Measurements from ENCODE around the gene CADM1.

CADM1 gene

DNA sequence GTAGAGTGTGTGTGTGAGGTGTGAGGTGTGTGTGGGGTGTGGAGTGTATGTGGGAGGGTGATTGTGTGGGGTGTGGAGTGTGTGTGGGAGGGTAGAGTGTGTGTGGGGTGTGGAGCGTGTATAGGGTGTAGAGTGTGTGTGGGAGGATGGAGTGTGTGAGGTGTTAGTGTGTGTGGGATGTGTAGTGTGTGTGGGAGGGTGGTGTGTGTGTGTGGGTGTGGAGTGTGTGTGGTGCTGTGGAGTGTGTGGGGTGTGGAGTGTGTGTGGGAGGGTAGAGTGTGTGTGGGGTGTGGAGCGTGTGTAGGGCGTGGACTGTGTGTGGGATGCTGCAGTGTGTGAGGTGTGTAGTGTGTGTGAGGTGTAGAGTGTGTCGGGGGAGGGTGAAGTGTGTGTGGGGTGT is 356.1 kb downstream of the CADM1 start:
- no peak for DNase-seq (ENCODE audit: low read depth in 2 of 2)

DNA sequence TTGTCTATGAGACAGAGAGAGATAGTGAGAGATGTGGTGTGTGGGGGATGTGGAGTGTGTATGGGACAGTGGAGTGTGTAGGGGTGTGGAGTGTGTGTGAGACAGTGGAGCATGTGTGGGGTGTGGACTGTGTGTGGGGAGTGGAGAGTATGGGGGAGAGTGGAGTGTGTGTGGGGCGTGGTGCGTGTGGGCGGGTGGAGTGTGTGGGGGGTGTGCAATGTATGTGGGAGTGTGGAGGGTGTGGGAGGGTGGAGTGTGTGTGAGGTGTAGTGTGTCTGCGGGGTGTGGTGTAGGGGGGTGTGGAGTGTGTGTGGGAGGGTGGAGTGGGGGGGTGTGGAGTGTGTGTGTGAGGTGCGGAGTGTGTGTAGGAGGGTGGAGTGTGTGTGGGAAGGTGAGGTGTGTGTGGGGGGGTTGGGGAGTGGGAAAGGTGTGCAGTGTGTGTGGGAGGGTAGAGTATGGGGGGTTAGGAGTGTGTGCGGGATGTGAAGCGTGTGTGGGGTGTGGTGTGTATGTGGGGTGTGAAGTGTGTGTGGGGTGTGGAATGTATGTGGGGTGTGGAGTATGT is 356.9 kb downstream of the CADM1 start:
- DNase-seq (ENCODE audit: low read depth in 2 of 2) = no peak

DNA sequence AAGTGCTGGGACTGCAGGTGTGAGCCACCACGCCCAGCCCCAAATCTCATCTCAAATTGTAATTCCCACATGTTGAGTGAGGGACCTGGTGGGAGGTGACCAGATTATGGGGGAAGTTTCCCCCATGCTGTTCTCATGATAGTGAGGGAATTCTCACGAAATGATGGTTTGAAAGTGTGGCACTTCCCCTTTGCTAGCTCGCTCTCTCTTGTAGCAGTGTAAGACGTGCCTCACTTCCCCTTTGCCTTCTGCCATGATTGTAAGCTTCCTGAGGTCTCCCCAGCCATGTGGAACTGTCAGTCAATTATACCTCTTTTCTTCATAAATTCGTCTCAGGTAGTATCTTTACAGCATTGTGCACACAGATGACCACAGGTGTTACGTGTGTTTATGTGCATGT is 357.8 kb downstream of the CADM1 start:
- no peak for DNase-seq (ENCODE audit: low read depth in 2 of 2)

GRCh38 chr11:115145324-115145723 is 358.9 kb downstream of the CADM1 start:
- no peak for DNase-seq (ENCODE audit: low read depth in 2 of 2)

DNA sequence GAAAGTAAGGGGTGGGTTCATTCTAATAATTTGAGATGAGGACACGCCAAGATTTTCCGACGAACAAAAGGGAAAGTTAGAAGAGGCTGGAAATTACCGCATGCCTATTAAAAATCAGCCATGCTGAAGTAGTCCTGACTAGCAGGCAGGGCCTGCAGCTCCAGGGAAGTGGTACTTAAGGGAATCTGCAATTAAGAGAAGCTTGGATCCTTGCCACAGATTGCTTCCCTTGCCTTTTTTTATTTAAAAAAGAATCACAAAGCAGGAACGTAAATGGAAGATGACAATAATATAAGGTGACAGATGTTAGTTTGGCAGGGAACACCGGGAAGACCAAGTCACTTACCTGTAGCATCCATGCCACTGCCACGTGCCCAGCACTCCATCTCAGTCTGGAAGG is 359.3 kb downstream of the CADM1 start:
- no peak for DNase-seq (ENCODE audit: low read depth in 2 of 2)

GRCh38 chr11:115144014-115144413 is 360.2 kb downstream of the CADM1 start:
- no peak for DNase-seq (ENCODE audit: low read depth in 2 of 2)

DNA sequence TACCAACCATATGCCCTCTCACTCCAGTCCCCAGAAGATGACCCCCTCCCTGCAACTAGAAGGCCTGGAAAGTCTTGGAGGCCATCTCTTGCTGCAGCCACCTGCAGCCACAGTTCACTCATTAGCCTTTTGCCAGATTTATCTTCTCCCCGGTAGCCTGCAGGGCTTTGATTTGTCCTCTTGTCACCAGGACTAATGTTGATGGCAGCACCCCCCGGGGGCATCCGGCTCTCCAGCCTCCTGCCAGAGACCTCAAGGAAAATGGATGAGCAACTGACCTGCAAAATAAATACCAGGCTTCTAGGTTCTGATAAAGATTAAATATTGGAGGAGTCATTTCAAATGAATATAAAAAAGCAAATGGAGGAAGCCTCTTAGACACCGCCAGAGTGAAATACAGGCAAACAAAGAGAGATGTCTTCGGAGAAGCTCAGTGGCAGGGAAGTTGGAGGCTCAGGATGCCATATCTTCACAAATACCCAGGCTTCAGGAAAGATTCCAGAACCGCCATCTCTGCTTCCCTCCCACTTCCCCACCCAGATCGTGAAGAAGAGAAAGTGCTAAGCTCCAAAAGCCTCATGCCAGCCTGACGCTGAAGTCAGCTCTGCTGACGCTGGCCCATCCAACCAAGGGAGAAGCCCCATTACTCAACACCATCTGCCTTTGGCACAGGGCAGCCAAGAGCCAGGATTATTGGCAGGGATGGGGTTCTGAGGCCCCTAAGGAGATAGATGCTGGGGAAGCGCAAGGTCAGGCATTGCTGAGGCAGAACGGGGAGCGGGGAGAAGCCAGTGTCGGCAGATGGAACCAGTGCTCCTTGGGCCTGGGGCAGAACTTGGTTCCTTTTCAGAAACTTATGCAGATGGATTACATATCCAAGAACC is 362.7 kb downstream of the CADM1 start:
- no peak for DNase-seq (ENCODE audit: low read depth in 2 of 2)

GRCh38 chr11:115135936-115136335 is 368.3 kb downstream of the CADM1 start:
- DNase-seq (ENCODE audit: low read depth in 2 of 2) = no peak

DNA sequence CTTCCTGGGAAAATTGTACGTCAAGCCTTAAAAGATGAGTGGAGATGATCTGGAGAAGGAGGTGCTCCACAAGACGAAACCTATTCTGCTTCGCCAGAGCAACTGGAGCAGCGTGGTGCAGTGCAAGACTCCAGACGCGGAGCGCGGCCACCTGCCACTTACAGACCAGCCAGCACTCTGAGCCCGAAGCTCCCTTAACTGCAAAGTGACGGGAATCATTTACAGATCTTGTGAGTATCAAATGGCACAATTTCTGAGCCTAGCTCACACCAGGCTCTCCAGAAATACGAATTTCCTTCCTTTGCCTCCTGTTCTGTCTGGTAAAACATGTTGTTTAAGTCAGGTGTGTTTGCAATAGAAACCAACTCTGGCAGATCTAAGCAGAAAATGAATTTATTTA is 369.3 kb downstream of the CADM1 start:
- no peak for DNase-seq (ENCODE audit: low read depth in 2 of 2)

DNA sequence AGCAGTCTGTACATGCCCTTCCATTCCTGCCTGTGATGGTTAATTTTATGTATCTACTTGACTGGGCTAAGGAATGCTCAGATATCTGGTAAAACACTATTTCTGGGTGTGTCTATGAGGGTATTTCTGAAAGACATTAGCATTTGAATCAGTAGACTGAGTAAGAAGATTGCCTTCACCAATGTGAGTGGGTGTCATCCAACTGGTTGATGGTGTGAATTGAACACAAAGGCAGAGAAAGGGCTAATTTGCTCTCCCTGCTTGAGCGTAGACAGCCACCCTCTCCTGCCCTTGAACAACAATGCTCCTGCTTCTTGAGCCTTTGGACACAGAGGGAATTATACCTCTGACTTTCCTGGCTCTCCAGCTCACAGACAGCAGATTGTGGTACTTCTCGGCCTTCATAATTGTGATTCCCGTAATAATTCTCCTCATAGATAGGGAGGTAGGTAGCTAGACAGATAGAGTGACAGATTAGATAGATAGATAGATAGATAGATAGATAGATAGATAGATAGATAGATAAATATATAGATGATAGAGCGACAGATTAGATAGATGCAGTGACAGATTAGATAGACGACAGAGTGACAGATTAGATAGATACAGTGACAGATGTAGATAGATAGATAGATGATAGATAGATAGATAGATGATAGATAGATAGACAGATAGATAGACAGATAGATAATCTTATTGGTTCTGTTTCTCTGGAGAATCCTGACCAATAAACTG is 370.6 kb downstream of the CADM1 start:
- DNase-seq (ENCODE audit: low read depth in 2 of 2) = no peak

DNA sequence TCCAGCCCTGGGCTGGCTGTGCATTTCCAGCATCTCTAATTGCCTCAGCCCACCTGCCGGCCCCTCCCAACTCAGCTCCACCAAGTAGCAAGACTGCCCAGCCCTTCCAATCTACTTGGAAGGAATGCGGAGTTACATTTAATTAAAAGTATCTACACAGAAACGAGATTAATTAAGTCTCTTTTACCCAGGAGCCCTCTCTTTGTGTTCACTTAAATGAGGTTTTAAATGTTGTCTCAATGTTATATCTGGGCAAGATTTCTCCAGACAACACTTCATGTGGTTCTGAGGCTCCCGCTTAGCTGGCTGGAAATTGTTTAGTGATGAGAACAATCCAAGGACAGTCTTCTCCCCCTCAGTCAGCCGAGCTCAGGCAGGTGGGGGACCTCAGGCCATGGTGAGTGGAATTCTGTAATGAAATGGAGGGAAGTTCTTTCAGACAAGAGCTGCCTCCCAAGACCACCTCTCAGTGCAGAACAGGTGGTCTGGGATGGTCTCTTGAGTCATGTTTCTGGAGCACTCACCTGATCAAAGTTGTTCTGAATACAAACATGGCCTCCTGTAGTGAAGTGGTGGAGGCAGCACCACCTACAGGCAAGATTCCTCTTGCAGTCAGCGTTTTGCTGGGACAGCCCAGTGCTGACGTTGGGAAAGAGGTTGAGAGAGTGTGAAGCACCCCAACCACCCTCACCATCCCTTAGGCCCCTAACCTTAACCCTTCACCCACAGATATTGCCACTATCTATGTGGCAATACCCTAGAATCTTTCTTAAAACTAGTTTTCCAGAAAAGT is 371.6 kb downstream of the CADM1 start:
- DNase-seq (ENCODE audit: low read depth in 2 of 2) = no peak

DNA sequence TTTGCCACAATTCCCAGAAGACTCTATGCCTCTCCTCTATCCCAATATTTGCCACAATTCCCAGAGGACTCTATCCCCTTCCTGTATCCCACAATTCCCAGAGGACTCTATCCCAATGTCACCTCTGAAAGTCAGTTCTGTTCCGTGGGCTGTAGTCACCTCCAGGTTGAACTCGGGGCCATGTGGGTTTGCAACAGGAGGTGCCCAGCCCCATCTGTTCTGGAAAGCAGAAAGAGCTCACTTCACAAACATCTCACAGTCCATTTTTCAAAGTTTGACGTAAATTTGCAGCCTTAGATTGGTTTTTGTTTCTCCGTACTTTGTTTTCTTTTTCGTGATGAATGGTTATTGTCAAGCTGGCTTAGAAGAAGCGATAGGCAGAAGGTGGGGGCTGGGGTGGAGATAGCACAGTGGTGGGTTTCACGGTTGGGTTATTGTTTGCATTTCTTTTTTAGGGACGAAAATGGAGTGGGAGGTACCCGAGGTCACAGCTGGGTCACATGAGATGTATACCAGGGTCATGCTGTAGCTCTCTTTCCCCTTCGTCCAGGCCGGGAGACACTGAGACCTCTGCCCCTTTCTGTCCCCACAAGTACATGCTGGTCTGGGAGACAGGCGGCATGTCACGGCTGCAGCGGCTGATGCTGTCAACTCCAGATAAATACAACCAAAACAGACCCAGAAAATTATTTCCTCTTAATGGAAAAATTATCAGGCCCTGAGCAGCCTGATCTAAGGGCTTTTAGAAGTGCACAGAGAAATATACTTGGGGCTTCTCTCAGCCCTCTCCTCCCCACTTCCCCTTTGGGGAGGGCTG is 374.5 kb downstream of the CADM1 start:
- DNase-seq (ENCODE audit: low read depth in 2 of 2) = no peak

GRCh38 chr11:115128226-115128625 is 376.0 kb downstream of the CADM1 start:
- DNase-seq (ENCODE audit: low read depth in 2 of 2) = no peak

DNA sequence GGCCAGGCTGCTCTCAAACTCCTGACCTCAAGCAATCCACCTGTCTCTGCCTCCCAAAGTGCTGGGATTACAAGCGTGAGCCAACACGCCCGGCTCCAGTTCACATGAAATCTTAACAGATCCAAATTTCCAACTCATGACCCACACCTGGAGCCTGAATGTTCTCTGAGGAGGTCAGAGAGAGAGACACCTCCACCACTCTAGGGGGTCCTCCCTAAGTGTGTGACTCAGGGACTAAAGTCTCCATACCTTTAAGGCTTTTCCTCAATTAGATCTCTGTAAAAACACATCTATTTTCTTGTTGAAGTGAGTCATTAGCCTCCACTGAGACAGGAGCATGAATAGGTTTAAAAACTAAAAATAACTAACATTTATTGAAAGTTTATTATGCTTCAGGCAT is 376.4 kb downstream of the CADM1 start:
- no peak for DNase-seq (ENCODE audit: low read depth in 2 of 2)

DNA sequence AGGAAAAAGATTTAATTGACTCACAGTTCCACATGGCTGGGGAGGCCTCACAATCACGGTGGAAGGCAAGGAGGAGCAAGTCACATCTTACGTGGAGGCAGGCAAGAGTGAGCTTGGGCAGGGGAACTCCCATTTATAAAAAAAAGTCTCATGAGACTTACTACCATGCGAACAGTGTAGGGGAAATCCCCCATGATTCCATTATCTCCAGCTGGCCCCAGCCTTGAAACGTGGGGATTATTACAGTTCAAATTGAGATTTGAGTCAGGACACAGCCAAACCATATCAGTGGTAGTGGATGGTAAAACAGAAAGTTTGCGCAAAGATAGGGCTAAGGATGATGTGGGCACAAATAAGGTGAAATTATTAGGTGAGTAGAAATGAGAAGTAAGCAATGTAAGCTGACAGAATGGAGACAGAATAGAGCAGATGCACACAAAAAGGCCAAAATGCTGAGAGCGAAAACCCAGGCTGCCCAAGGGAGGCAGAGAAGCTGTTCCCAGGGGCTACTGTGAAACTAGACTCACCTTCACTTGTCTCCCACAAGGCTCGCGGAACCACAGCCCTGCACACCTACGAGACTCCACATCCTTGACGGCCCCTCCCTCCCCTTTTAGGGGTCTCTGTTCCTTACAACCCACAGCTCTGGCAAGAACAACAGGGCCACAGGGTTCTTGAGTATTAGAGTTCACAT is 377.6 kb downstream of the CADM1 start:
- no peak for DNase-seq (ENCODE audit: low read depth in 2 of 2)

DNA sequence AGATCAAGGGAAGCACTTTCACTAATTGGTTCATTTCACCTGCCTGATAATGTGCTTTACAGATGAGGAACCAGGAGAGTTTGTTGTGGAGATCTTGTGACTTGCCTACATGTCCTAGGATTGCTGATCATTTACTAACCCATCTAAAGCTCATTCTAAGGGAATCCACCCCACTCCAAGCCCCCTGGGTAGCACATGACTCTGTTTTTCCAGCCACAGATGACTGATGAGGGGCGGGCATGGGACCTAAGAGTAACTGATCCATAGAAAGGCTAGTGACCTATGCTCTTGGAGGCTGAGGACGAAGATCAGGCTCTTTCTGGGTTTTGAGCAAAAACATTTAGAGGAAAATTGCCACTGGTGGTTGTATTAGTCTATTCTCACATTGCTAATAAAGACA is 378.1 kb downstream of the CADM1 start:
- DNase-seq (ENCODE audit: low read depth in 2 of 2) = no peak

GRCh38 chr11:115124786-115125185 is 379.4 kb downstream of the CADM1 start:
- DNase-seq (ENCODE audit: low read depth in 2 of 2) = no peak

GRCh38 chr11:115123641-115124040 is 380.6 kb downstream of the CADM1 start:
- DNase-seq (ENCODE audit: low read depth in 2 of 2) = no peak

DNA sequence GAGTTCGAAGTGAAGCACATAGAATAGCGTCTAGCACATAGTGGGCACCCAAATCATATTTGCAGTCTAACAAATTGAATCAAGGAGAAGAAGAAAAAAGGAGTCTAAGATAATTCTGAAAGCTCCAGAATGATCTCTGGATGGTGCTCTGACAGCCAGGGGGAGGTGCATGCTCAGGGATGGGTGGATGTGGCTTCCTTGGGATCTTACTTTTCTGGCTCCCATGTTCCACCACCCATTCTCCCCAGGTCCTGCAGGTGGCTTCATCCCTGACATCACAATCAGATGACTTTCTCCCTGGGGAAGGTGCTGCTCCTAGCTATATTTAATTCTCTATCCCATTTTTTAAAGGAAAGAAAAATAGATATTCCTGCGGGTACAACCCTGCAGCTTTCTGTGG is 381.9 kb downstream of the CADM1 start:
- DNase-seq (ENCODE audit: low read depth in 2 of 2) = no peak
